NCI-H748 (cell line): Measurements from ENCODE around the gene CNIH1.

Experiments used
- DNase-seq: peaks from one replicate; lab custom pipeline; 2025; ENCODE audit not compliant: unreplicated experiment; lab: John Stamatoyannopoulos, UW

Gene CNIH1

DNA sequence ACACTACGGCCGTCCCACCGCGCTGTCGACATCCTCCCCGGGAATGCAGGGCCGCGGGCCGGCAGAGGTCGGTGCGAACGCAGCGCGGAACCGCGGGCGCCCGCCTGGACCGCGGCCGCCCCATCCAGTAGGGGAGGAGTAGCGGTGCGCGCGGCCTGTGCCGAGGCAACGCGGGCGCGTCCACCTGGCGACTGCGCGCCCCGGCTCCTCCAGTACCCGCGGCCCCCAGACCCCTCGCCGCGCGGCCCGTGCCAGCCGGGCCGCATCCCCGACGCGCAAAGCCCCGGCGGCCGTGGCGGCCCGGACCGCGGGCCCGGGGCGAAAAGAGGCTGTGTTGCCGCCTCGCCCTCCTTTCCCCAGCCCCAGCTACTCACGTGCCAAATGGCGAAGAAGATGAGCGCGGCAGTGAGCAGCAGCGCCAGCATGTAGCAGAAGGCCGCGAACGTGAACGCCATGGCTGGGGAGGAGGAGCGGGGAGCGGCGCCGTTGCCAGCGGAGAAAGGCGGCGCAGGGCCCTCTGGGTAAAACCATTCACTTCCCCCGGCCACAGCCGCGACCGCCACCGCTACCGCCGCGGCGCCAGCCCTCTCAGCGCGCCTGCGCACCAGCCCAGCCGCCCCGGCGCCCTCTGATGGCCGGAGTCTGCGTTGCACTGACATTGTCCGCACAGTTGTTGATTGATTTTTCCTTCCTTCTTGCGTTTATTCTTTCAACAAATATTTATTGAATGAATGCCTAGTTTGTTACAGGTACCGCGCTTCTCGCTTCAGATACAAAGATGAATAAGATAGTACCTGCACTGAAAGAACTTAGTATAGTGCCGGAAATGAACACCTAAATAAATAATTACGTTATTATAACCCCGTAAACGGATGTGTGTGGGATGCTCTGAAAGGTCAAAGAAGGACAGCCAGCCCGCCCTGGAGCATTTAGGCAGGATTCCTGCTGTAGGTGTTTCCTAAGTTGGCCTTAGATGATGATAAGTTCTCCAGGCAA is at the start of gene CNIH1:
Gene CNIH1, minus strand, starts transcription at position 502 of the 996 bp plus-strand sequence. Its CDS starts 47 bp downstream, at position 455.
- peak; percentile 94 for DNase-seq

DNA sequence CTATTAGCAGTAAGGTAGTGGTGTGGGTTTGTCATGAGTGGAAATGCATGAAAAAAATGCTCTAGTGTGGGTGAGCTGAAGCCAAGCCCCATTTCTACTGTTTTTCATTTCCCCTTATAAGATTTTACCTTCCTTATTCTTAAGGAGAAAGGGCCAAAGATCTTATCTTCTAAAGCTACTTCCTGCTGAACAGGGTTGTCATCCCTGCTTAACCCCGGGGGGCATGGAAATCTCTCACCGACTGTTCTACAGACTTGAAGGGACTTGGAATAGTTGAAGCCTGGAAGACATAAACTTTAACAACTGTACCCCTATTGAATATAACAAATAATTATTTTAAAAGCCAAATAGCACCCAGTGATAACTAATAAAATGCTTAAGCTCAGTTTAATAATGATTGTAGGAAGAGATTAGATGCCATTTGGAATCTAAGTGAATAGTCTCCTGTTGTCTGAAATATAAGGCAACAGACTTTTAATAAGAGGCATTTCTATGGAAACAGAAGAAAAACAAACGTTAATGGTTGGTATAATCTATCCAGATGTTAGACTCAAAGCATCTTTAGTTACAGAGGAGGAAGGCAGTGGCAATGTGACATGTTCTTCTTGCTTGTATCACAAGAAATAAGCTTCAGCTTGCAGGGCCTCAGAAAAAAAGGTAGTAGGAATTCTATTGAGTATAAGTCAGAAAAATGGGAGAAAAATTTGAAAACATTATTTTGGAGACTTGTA is 49.4 kb upstream of the CNIH1 start:
- no peak for DNase-seq

DNA sequence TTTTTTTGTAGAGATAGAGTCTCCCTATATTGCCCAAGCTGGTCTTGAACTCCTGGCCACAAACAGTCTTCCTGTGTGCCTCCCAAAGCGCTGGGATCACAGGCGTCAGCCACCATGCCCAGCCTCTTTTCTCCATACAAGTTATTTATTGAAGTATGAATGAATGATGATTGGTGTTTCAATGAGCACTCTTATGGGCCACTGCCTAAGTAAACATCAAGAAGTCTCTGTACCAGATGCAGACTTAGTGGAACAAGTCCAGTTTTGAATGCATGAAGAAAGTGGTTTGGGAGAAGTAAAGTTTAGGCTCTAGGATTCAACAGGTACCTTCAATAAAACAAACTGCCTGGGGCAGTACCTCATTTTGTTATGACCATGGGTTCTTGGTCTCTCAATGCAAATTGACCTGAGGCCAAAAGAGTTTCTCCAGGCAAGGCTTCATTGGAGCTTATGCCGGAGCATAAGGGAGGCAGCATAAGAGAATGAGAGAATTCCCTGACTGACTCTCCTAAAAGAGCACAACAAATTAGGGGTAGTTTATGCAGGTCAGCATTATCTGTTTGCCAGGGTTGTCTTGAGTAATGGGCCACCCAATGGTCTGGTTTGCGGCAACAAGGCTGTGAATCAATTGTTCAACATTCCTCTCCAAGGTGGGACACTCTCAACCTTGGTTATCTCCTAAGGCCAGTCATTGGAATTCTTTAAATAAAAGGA is 48.7 kb upstream of the CNIH1 start:
- DNase-seq = no peak

DNA sequence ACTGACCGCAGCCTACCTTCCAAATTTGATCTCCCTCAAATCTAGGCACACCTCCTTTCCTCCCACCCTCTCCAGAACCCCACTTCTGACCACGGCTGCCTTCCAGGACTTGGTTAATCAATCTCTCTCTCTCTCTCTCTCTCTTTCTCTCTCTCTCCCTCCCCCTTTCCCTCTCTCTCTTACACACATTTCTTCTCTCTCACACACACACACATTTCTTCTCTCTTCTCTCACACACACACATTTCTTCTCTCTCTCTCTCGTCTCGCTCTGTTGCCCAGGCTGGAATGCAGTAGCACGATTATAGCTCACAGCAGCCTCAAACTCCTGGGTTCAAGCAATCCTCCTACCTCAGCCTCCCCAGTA is 48.1 kb upstream of the CNIH1 start:
- no peak for DNase-seq

DNA sequence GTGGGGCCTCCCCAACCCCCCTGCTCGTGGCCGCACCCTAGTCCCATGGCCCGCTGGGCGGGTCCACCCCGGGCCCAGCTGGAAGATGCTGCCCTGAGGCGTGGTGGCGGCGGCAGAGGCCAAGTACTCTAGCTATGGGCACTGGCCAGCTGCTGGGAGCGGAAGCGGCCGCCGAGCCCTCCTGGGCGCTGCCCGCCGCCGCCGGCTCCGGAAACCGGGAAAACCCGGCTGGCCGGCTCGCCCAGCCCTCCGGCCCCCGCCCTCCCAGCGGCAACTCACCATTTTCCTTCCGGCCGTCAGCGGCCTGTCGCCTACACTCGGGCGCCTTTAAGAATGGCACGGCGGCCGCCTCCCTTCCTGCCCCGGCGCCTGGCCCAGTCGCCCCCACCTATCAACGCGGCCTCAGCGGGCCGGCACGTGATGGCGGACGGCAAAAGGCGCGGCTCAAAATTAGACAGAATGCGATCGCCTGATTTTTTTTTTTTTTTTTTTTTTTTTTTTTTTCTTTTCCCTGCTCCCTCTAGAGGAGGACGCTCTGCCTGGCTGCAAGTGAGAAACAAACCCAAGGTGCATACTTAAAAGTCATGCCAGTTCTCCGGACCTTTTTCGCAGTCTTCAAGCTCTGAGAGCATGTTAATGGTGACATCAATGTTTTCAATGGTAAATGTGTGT is 47.6 kb upstream of the CNIH1 start, which contains the start of gene GMFB:
Gene GMFB, minus strand, starts transcription at position 335 of the 672 bp plus-strand sequence. Its CDS starts 53 bp downstream, at position 282.
- peak; percentile 91 for DNase-seq

DNA sequence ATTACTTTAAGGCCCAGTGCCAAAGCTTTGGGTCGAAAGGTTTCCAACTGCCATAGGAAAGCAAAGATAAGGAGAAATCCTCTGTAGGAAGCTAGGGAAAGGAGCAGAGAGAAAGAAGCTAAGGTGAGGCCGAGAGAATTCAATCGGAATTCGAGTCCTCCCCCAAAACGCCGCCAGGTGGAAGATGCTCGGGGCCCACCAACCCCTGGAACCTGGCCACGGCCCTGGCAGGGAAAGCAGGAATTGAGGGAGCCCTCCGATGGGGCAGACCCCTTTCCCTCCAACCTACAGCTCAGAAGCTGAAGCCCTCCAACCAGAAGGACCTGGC is 47.1 kb upstream of the CNIH1 start:
- no peak for DNase-seq

DNA sequence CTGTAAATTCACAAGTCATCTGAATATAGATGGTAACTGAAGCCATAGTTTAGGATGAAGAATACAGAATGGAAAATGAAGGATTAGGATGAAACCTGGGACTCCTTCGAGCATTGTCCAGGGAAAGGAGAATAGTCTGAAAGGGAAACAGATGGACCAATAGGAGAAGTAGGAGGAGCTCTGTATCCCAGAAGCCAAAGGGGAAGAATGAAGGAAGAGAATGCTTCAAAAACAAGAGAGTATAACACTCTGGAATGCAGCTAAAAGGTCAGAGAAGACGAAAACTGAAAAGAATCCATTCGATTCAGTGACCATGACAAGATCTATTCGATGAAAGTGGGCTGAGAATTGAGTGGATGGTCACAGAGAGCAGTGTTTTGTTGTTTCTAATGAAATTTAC is 46.6 kb upstream of the CNIH1 start:
- peak; percentile 8 for DNase-seq

DNA sequence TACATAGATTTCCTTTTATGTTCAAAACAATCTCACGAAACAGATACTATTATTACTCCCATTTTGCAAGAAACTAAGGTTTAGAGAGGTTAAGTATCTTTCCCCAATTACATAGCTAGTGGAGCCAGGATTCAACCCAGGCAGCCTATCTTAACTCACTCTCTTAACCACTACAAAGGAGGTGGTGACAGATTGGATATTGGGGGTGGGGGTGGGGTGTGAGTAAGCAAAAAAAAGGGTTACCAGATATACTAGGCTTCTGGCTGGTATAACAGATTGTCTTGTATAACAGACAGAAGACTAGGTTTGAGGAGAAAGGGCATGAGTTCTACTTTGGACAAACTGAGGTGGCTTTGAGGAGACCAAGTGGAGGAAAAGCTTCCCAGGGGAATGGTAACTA is 45.5 kb upstream of the CNIH1 start:
- DNase-seq = no peak

DNA sequence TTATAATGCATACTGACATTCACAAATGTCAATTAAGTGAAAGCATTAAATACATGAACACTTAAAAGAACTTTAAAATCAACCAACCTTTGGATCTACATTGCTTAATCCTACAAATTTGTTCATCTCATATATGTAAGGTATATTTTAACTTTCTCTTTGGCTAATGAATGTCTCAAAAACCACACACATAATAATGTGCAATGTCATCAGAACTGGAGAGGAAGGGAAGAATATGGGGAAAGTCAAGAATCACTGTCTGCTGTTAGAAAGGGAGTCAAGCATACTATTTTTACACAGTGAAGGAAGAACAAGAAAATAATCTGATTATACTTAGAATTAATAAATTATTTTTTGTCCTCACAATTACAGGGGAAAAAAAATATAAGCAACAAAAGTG is 42.7 kb upstream of the CNIH1 start:
- no peak for DNase-seq

DNA sequence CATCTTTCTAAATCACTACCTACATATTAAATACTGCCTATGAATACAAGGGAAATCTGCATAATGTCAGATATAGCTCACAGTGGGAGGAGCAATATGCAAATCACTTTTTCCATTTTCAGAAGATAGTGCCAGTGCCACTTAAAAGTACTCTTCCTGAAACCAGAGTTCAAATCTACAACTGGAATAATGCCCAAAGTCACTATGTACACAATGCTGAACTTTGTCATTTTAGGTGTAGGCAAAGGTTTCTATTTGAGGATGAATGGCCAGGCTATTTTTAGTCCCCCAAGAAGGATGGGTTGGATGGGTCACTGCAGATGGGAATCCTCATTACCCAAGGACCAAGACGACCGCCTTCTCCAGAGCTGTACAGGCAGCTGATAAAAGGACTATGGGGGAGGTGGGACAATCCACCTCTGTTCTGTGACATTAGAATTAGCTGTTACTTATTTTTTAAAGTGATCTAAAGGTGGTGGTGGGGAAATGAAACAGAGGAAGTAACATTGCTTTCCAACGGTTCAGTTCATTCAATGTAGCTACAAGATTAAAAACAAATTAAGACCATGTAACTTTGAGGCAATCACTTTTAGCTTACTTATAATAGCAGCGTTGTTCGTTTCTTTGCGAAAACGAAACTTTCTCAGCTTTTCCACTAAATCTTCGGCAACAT is 42.0 kb upstream of the CNIH1 start:
- no peak for DNase-seq

DNA sequence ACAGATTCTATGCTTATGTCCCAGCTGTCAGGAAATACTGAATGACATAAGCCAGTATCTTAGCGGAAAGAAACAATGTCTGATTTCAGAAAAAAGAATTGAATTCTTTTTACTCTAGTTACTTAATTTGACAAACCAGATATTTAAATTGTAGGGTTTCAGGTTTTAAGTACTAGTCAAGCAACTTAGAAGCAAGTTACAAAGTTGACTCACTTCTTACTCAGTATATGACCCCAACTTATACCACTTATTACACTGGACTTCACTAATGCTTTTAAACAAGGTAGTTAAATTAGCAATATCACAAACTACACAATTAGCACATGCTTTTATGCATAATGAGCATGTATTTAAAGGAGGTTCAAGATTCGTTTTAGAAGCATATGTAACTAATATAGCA is 40.5 kb upstream of the CNIH1 start:
- DNase-seq = no peak

DNA sequence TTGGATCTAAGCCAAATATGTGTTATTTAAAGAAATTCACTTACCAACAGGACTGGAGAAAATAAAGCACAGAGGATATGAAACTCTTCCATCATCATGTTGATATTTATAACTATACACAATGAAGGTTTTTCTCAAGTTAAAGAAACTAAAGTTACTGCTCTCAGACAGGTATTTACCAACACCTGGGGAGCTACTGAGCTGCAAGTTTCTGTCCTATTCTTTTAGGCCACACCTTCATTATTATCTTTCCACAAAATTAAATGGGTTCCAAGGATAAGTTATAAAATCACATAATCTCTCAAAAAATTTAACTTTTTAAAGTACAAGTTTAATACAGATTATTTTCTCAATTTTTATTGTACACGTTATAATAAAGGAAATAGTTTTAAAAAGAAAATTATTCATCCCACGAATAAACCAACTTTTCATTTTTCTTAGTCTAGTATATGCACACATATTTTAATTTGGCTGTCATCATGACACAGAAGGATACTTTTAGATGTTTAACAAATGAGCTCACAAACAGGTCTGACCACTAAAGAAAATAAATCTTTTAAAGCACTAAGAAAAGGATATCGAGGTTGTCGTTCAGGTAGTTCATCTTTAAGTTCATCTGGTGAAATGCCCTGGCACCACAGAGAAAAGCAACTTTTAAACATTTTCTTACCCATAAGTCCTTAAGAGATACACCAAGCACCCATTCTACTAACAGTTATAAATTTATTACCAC is 39.8 kb upstream of the CNIH1 start:
- no peak for DNase-seq

DNA sequence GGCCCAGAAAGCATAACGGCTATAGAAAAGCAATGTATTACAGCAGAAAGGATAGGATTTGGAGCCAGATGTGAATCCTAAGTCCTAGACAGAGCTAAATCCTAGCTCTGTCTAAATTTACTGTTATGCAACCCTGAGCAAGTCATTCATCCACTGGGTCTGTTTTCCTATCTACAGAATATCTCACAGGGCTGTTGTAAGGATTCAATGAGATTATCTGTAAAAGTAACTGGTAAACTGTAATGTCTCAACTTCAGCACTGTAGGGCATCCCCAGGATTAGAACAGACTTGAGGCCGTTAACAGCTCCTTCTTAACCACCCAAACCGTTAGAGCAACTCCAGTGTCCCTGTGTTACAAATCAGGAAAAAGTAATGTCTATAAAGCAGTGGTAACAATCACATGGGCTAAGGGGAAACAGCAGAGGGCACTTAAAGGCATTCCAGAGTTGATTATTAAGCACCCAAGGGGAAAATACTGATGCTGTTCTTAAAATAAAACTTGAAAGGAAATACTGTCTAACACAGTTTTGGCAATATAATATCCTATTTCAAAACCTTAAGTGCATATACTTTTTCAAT is 37.6 kb upstream of the CNIH1 start:
- DNase-seq = no peak

DNA sequence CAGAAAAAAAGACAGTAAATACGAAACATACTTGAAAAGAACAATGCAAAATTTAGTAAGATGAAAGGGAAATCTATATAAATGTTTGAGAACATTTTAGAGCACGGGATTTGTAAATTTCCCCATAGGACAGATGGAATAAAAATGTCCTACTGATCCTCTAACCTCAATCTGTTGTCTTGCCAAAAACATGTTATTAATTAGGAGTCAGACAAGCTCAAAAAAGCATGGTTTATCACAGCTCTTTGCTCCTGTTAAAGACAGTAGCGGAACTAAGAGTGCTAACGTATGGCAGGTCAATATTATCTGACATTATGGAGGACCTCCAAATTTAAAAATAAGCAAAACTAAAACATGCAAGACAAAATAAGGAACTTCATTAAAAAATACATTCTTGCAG is 34.7 kb upstream of the CNIH1 start:
- DNase-seq = no peak

DNA sequence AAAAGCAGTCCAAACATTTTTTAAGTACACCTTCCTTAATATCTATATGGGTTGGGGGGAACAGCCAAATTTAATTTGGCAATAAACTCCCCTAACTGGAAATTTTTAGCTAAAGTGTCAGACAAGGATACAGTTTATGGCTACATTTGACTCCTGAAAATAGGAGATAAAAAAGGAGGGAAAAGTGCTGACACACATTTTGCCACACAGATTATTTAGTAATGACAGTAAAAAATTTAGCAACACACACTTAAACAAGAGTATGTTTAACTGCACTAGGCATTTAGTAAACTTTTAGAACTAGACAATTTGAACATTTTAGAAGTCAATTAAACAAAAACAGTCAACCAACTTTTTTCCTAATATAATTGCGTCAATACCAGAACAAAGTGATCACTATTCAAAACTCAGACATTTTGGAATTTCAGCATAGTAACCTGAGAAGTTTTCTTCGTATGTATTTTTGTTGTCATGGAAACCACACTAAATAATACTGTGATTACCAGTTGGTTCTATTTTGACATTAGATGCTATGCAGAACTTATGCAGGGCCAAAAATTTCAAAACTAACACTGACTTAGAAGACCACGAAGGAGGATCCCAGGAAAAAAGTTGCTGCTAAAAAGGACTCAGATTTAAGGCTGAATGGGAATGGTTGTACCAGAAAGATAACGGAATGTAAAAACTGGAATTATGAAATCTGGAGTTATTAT is 34.2 kb upstream of the CNIH1 start:
- no peak for DNase-seq

DNA sequence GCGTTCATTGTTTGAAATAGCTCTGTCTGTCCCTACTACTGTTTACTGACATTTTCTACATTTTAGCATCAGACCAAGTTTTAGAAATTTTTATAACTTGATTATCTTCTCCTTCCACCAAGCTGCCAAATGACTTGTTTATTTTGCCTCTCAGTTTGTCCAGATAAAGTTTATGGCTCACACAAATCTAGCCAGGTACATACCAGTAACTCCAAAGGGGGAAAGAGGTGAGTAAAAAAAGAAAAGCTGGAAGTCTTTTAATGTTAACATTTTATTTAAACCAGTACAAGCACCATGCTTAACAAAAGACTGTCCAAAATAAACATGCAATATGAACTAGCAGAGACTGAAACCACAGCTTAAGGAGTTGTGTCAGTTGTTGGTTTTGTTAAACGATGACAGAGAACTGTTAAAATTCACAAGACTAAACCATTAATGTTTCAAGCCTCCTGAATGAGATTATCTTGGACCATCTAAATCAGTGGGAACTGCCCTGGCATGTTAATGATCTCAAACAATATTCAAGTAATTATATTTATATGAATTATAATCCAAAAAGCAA is 33.1 kb upstream of the CNIH1 start:
- no peak for DNase-seq

DNA sequence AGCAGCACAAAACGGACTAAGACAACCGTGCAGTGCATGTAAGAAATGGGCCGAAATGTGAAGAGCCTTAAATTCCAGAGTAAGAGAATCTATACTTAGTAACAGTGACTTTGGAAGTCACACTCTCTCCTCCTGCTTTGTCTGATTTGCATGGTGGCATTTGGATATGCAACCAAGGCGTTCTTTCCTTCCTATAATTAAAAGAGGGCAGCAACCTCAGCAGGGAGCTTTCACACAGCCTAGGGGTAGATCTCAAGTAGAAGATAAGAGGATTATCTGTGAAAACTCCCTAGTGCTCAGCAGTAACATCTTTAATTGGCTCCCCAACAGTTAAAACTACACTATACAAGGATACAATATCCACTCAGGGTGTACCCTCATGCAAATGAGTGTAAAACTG is 31.1 kb upstream of the CNIH1 start:
- no peak for DNase-seq

DNA sequence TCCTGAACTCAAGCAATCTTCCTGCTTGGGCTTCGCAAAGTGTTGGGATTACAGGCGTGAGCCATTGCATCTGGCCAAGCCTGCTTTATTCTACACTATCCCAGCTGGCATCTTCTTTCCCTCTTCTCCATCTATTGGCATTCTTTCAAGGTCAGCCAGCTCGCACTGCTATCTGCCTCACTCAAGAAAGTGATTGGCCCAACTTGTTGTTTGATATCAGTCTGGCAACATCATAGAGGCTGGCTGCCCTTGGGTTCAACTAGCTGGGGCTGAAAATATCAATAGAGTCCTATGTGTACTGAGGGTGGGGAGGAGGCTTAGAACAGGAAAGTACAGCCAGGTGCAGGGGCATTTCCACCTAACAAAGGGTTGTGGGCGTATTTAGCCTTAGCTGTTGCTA is 30.5 kb upstream of the CNIH1 start:
- DNase-seq = no peak
